T-helper 1 cell treated with Interleukin-12 subunit alpha and Interleukin-12 subunit beta and Interleukin-4 antibody, amounts not matched to agents 30 ng/mL and 1 ng/mL, for 36 hours (primary cell): ENCODE measurements around the gene ABCB7. TPM values are rescaled to one million over a fixed set of nuclear protein-coding genes. Genes with fewer than 3 reads are reported as not detected.
"Not testable (repeated sequence)": the region's sequence is repeated elsewhere in the genome, so short reads cannot be mapped to it uniquely, and the experiment has no call there.

ENCODE experiments used
- intact Hi-C: fragments of 100-400 bp; cut with micrococcal nuclease; formaldehyde crosslinking; loops from one replicate; pipeline ENCODE4 v1.15.1; 2024
- total RNA-seq: library from RNA; stranded (reverse); gene quantifications from 2 replicates; pipeline ENCODE4 v1.2.3, GENCODE V29; 2022

ABCB7 gene
- total RNA-seq, 1 donor from 2014 or later: 24.3 TPM

DNA sequence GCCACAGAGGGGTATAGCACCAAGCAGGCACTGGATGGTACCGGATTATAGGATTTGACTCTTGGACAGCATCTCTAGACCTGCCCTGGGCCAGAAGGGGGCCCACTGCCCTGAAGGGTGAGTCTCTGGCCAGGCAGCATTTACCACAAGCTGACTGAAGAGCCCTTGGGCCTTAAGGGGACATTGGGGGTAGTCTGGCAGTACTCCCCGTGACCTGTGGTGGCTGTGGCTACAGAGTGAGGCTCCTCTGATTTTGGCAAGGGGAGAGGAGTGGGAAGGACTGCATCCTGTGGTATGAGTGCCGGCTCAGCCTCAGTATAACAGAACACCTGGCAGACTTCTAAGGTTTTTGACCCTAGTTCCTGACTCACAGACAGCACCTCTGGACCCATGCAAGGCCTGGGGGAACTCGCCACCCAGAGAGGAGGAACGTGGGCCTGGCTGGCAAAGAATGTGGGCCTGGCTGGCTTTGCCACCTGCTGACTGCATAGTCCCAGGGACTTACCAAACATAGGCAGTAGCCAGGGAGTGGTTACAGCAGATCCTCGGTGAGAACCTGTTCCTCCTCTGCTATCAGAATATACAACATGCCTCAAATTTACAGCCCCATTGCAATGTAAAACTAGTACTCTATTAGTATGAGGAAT is 48.1 kb downstream of the ABCB7 start:
- intact Hi-C loops: no loop called here

DNA sequence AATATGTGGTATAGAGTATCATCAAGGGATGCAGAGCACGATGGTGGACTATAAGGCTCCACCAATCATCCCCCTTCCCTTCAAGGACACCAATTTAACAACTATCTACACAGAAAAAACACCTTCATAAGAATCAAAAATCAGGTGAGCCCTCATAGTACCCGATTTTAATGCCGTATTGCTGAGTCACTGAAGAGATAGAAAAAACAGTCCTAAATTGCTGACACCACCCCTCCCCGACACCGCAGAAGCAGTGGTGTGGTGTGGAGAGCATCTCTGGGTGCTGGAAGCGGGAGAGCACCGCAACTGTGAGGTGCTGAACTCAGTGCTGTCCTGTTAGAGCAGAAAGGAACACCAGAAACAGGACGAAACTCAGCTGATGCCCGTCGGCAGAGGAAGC is 49.3 kb downstream of the ABCB7 start:
- intact Hi-C loops: no loop called here

- intact Hi-C loops: no loop called here
Observed at GRCh38 chrX:75096331-75096730, 59.8 kb downstream of the ABCB7 start.

DNA sequence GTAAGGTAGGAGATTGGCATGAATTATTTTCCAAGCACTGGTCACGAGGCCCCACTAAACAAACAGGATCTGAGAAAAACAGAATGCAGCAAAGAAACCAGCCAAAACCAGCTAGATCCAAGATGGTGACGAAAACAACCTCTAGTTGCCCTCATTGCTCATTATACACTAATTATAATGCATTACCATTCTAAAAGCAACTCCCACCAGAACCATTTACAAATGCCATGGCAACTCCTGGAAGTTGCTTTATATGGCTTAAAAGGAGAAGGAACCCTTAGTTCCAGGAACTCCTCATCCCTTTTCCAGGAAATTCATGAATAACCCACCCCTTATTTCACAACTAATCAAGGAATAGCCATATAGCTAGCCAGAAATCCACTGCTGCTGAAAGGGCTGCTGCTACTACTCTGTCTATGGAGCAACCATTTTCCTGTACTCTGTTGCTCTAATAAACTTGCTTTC is 69.3 kb downstream of the ABCB7 start:
- intact Hi-C loops: no loop called here

DNA sequence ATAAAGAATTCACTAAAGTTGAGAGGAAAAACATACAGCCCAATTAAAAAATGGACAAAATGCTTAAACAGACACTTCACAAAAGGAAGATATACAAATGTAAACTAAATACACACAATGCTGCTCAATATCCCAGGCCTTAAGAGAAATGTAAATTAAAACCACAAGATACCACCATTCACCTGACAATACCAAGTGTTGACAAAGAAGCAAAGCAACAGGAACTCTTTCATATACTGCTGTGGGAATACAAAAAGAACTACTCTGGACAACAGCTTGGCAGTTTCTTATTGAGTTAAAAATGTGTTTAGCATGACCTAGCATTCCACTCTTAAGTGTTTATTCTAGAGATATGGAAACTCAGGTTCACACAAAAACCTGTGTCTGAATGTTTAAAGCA is 71.3 kb downstream of the ABCB7 start:
- intact Hi-C loops: no loop called here

- intact Hi-C loops: no loop called here
Observed at GRCh38 chrX:75076429-75076828, 79.7 kb downstream of the ABCB7 start.

- intact Hi-C loops: no loop called here
Observed at GRCh38 chrX:75074475-75074874, 81.6 kb downstream of the ABCB7 start.

- intact Hi-C loops: no loop called here
Observed at GRCh38 chrX:75071334-75071733, 84.7 kb downstream of the ABCB7 start.

DNA sequence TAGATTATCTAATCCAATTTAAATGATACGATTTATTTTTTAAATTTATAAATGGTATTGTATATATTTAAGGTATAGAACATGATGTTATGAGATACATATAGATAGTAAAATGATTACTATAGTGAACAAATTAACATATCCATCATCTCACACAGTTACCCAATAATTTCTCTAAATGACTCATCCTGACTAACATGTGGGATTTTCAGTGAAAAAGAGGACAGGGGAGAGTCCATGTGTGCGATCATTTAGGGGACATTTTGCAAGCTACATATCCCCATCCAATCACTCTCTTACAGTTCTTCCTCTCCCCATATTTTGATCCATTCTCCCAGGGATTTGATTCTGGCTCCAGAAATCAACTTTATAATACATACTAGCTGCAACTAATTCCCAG is 88.2 kb downstream of the ABCB7 start:
- intact Hi-C loops: loop anchor here (10.0 kb wide), 1 partner anchor 207 kb away; the partner anchor contains the start of gene UPRT

DNA sequence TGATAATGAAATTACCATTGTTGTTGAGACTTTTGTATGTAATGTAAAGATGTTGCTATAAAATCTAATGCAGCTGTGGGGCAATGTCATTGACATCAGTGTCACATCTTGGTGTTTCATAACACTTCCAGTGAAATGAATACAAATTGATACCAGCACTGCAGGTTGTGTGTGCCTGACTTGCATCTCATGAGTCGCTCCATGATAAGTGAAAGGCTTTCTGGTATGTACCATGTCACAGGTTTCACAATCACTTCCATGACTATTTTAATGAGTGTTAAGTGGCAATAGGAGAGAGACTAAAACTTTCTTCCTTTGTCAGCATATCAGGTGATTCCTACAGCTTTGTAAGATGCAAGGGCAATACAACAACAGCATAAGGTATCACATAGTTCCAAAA is 94.4 kb downstream of the ABCB7 start:
- intact Hi-C loops: loop anchor here (10.0 kb wide), 1 partner anchor 213 kb away; the partner anchor contains the start of gene UPRT

- intact Hi-C loops: no loop called here
Observed at GRCh38 chrX:75051047-75051446, 105.0 kb downstream of the ABCB7 start.

DNA sequence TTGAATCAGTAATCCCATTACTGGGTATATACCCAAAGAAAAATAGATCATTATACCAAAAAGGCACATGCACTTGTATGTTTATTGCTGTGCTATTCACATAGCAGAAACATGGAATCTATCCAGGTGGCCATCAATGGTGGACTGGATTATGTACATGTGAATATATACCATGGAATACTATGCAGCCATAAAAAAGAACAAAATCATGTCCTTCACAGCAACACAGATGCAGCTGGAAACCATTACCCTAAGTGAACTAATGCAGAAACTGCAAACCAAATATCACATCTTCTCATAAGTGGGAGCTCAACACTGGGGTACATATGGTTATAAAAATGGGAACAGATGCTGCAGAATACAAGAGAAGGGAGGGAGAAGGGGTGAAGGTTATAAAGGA is 110.7 kb downstream of the ABCB7 start:
- intact Hi-C loops: no loop called here

- intact Hi-C loops: not testable (repeated sequence)
Observed at GRCh38 chrX:75044142-75044541, 111.9 kb downstream of the ABCB7 start.

GRCh38 chrX:75038925-75039324 is 117.2 kb downstream of the ABCB7 start:
- intact Hi-C loops: no loop called here

Other genes starting within 250 kb of the ABCB7 start
- 0.42 and 0.49 TPM in 2 replicates for gene NEXMIF, start 230.8 kb downstream of the ABCB7 start, total RNA-seq
- gene UPRT, start 117.8 kb upstream of the ABCB7 start, total RNA-seq: 19.6 and 21.6 TPM in 2 replicates